ENCODE results near the gene PROP1.

The PROP1 gene

DNA sequence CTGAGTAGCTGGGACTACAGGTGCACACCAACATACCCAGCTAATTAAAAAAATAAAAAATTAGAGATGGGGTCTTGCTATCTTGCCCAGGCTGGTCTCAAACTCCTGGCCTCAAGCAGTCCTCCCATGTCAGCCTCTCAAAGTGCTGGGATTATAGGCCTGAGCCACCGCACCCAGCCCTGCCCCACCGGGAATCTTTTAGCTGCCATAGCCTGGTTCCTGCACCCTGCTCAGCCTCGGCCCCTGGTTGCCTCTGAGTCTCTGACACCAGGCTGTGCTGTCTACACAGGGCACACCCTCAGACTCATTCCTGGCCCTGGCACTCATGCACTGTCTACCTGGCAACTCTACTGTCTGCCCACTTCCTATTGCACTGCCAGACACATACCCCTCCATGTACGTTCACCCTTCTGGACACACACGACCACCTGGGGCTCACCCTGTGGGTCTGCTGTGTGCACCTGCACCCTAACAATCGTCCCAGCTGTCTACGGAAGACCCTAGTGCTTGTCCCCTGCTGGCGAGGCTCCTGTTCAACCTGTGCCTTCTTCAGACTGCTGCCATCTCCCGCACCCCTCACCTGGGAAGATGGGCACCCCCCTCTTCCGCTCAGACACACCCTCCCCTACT is 1.4 kb downstream of the PROP1 start:
- peaks cover 3% of the 10 kb centered on the region for H3K27me3 ChIP-seq (ENCODE audit: insufficient read depth, low read length, poor library complexity)
- no peak for DNase-seq
- no peak for ATAC-seq (ENCODE audit: insufficient read depth, low read depth)

DNA sequence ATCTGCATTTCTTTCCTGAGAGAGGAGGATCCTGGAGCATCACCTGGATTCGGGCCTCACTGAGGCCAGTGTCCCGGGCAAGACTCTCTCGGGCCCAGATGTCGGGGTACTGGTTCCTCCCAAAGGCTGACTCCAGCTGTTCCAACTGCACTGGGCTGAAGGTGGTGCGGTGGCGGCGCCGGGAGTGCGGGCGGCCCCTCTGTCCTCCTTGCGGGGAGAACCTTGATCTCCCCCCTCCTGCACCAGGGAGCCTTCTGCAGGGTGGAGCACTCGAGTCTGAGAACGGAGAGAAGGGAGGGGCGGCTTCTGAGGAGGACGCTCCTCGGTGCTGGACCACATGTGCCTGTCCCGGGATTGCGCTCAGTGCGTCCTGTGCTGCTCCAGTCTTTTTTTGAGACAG is 2.0 kb downstream of the PROP1 start:
- Histone ChIP-seq H3K4me2 (ENCODE audit: insufficient read depth, low read length) (no peak overlapping the region), H3K36me3 (ENCODE audit: insufficient read depth, low read length) (no peaks in the 10 kb centered on the region), H3K9me3 (ENCODE audit: insufficient read depth, low read length, severe bottlenecking) (no peaks in the 10 kb centered on the region), H3K27ac (ENCODE audit: low read length) (no peak overlapping the region), H3K4me3 (ENCODE audit: low read depth in 1 of 2, low read length in 2 of 2) (no peak overlapping the region), H2AFZ (ENCODE audit: low read depth, low read length) (no peak overlapping the region), H4K20me1 (ENCODE audit: insufficient read depth, low read length) (no peaks in the 10 kb centered on the region), H3K79me2 (ENCODE audit: insufficient read depth, low read length) (no peaks in the 10 kb centered on the region), H3K27me3 (ENCODE audit: insufficient read depth, low read length, poor library complexity) (peaks cover 3% of the 10 kb centered on the region), H3K4me1 (ENCODE audit: insufficient read depth, low read length) (no peaks in the 10 kb centered on the region), H3K9ac (ENCODE audit: low read depth, low read length) (no peak overlapping the region)
- ATAC-seq (ENCODE audit: insufficient read depth, low read depth) (no peak), DNase-seq (no peak)
- TF ChIP-seq, protein P1, sequence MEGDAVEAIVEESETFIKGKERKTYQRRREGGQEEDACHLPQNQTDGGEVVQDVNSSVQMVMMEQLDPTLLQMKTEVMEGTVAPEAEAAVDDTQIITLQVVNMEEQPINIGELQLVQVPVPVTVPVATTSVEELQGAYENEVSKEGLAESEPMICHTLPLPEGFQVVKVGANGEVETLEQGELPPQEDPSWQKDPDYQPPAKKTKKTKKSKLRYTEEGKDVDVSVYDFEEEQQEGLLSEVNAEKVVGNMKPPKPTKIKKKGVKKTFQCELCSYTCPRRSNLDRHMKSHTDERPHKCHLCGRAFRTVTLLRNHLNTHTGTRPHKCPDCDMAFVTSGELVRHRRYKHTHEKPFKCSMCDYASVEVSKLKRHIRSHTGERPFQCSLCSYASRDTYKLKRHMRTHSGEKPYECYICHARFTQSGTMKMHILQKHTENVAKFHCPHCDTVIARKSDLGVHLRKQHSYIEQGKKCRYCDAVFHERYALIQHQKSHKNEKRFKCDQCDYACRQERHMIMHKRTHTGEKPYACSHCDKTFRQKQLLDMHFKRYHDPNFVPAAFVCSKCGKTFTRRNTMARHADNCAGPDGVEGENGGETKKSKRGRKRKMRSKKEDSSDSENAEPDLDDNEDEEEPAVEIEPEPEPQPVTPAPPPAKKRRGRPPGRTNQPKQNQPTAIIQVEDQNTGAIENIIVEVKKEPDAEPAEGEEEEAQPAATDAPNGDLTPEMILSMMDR (IDR thresholded peaks at IDR 0.05; ENCODE audit: borderline replicate concordance, extremely low read depth, low read length, poor library complexity, severe bottlenecking), result no peak
- no peak for TF ChIP-seq EZH2 (IDR thresholded peaks at IDR 0.05; ENCODE audit: borderline replicate concordance, low read depth, low read length, severe bottlenecking)

More for the DNA sequence above, 1.4 kb downstream of the PROP1 start:
- no peak overlapping the region for H3K9ac ChIP-seq (ENCODE audit: low read depth, low read length)
- no peaks in the 10 kb centered on the region for H4K20me1 ChIP-seq (ENCODE audit: insufficient read depth, low read length)
- H3K4me2 ChIP-seq (ENCODE audit: insufficient read depth, low read length), result no peak overlapping the region
- H3K79me2 ChIP-seq (ENCODE audit: insufficient read depth, low read length), result no peaks in the 10 kb centered on the region
- H3K9me3 ChIP-seq (ENCODE audit: insufficient read depth, low read length, severe bottlenecking), result no peaks in the 10 kb centered on the region
- H2AFZ ChIP-seq (ENCODE audit: low read depth, low read length), result no peak overlapping the region
- TF ChIP-seq, protein P1 (IDR thresholded peaks at IDR 0.05; ENCODE audit: borderline replicate concordance, extremely low read depth, low read length, poor library complexity, severe bottlenecking), result no peak
- TF ChIP-seq EZH2 (IDR thresholded peaks at IDR 0.05; ENCODE audit: borderline replicate concordance, low read depth, low read length, severe bottlenecking), result no peak
- H3K36me3 ChIP-seq (ENCODE audit: insufficient read depth, low read length), result no peaks in the 10 kb centered on the region
- no peak overlapping the region for H3K4me3 ChIP-seq (ENCODE audit: low read depth in 1 of 2, low read length in 2 of 2)
- H3K27ac ChIP-seq (ENCODE audit: low read length), result no peak overlapping the region
- no peaks in the 10 kb centered on the region for H3K4me1 ChIP-seq (ENCODE audit: insufficient read depth, low read length)

DNA sequence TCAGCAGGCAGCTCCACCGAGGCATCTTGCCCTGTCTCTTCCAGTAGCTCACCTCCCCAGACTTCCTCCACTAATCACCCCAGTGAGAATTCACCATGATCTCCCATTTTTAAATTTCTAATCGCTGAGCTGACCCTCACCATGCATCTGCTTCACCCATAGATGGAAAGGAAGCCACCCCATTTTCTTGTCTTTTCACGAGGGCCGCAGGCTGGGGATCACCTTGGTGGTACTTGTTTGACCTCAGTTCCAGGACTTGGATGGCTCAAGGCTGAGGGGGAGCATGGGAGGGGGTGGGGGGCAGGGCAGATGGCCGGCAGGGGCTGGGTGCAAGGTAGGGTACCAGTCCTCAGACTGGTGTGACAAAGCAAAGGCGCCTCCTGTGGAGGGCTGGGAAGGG is 3.6 kb downstream of the PROP1 start:
- no peak for ATAC-seq (ENCODE audit: insufficient read depth, low read depth)
- H3K79me2 ChIP-seq (ENCODE audit: insufficient read depth, low read length), result no peaks in the 10 kb centered on the region
- no peaks in the 10 kb centered on the region for H4K20me1 ChIP-seq (ENCODE audit: insufficient read depth, low read length)
- TF ChIP-seq, protein P1 (IDR thresholded peaks at IDR 0.05; ENCODE audit: borderline replicate concordance, extremely low read depth, low read length, poor library complexity, severe bottlenecking), result no peak
- TF ChIP-seq EZH2 (IDR thresholded peaks at IDR 0.05; ENCODE audit: borderline replicate concordance, low read depth, low read length, severe bottlenecking), result no peak
- peaks cover 3% of the 10 kb centered on the region for H3K27me3 ChIP-seq (ENCODE audit: insufficient read depth, low read length, poor library complexity)
- H3K4me1 ChIP-seq (ENCODE audit: insufficient read depth, low read length), result no peaks in the 10 kb centered on the region
- no peaks in the 10 kb centered on the region for H3K36me3 ChIP-seq (ENCODE audit: insufficient read depth, low read length)
- no peak overlapping the region for H3K4me2 ChIP-seq (ENCODE audit: insufficient read depth, low read length)
- no peak overlapping the region for H3K27ac ChIP-seq (ENCODE audit: low read length)
- no peak overlapping the region for H3K4me3 ChIP-seq (ENCODE audit: low read depth in 1 of 2, low read length in 2 of 2)
- DNase-seq, result no peak
- H3K9me3 ChIP-seq (ENCODE audit: insufficient read depth, low read length, severe bottlenecking), result no peaks in the 10 kb centered on the region
- H2AFZ ChIP-seq (ENCODE audit: low read depth, low read length), result no peak overlapping the region
- no peak overlapping the region for H3K9ac ChIP-seq (ENCODE audit: low read depth, low read length)

Data from DND-41 (cell line).